IMR-90 (cell line): ENCODE data around the gene KCNC2. TPM values are rescaled to one million over a fixed set of nuclear protein-coding genes. Genes with fewer than 3 reads are reported as not detected.

ENCODE experiments used
- ATAC-seq: fragments of 200-7000 bp; cut with Tn5 transposase; 2 replicates; pipeline ENCODE4 v1.9.1; 2020; ENCODE audit warnings: low read depth, mild to moderate bottlenecking, moderate library complexity
- BruUV-seq: library from RNA; stranded (reverse); fragments of 400-500 nt; replicated peaks from 2 replicates; lab custom pipeline; 2021; lab: Mats Ljungman, UMichigan
- CTCF ChIA-PET: fragments of 300-600 bp; formaldehyde crosslinking; extraction: SDS; loops from one replicate; lab custom pipeline; 2021; ENCODE audit warnings: antibody characterized with exemption; lab: Yijun Ruan, JAX
- POLR2A ChIA-PET: fragments of 300-600 bp; sonication (Branson Sonifier 250); formaldehyde crosslinking; loops from one replicate; lab custom pipeline; 2022; ENCODE audit warnings: antibody characterized with exemption; ENCODE audit not compliant: unreplicated experiment; lab: Charles Lee
- DNase-seq: peaks from one replicate; pipeline ENCODE4 v3.0.0; 2013
- H2AFZ ChIP-seq: replicated peaks from 2 replicates; pipeline ENCODE3; 2013; ENCODE audit warnings: low read length, mild to moderate bottlenecking; ENCODE audit not compliant: poor library complexity
- H2AK5ac ChIP-seq: 2 replicates; pipeline ENCODE4 v1.6.1; 2013; ENCODE audit warnings: low read depth, low read length, inconsistent platforms
- H2AK9ac ChIP-seq: replicated peaks from 2 replicates; pipeline ENCODE3; 2013; ENCODE audit warnings: mild to moderate bottlenecking, low read depth, low read length, moderate library complexity; ENCODE audit not compliant: poor library complexity
- H2BK120ac ChIP-seq: 2 replicates; pipeline ENCODE4 v1.6.1; 2013; ENCODE audit warnings: low read depth, low read length, inconsistent platforms
- H2BK15ac ChIP-seq: 3 replicates; pipeline ENCODE4 v1.6.1; 2013; ENCODE audit warnings: low read depth, low read length, inconsistent platforms
- H2BK20ac ChIP-seq: 2 replicates; pipeline ENCODE4 v1.6.1; 2013; ENCODE audit warnings: low read depth, mild to moderate bottlenecking, inconsistent platforms, low read length, moderate library complexity
- H2BK5ac ChIP-seq: 2 replicates; pipeline ENCODE4 v1.6.1; 2013; ENCODE audit warnings: mild to moderate bottlenecking, low read depth, low read length, inconsistent platforms; ENCODE audit not compliant: poor library complexity, severe bottlenecking
- H3K14ac ChIP-seq: replicated peaks from 2 replicates; pipeline ENCODE4 v1.6.1; 2013; ENCODE audit warnings: low read depth, low read length, inconsistent platforms
- H3K18ac ChIP-seq: 2 replicates; pipeline ENCODE4 v1.6.1; 2013; ENCODE audit warnings: low read depth, low read length, control low read depth
- H3K23ac ChIP-seq: 2 replicates; pipeline ENCODE4 v1.6.1; 2013; ENCODE audit warnings: low read depth, low read length, inconsistent platforms
- H3K27ac ChIP-seq: 2 replicates; pipeline ENCODE4 v1.5.1; 2013; ENCODE audit warnings: mild to moderate bottlenecking, control low read depth, low read length; ENCODE audit not compliant: insufficient read depth
- H3K27me3 ChIP-seq: 2 replicates; pipeline ENCODE4 v1.6.1; 2013; ENCODE audit warnings: low read length; ENCODE audit not compliant: control insufficient read depth, insufficient read depth
- H3K36me3 ChIP-seq: 2 replicates; pipeline ENCODE4 v1.6.1; 2013; ENCODE audit warnings: low read length, mixed read lengths; ENCODE audit not compliant: control insufficient read depth, insufficient read depth
- H3K4ac ChIP-seq: 2 replicates; pipeline ENCODE4 v1.6.1; 2013; ENCODE audit warnings: low read depth, low read length, inconsistent platforms
- H3K4me1 ChIP-seq: 2 replicates; pipeline ENCODE4 v1.6.1; 2013; ENCODE audit warnings: low read length, mixed read lengths; ENCODE audit not compliant: control insufficient read depth, insufficient read depth
- H3K4me2 ChIP-seq: 2 replicates; pipeline ENCODE4 v1.6.1; 2013; ENCODE audit warnings: low read depth, mild to moderate bottlenecking, control low read depth, low read length, moderate library complexity
- H3K4me3 ChIP-seq: 2 replicates; pipeline ENCODE4 v1.5.1; 2013; ENCODE audit warnings: low read depth, mild to moderate bottlenecking, control low read depth, low read length, moderate library complexity; ENCODE audit not compliant: insufficient read depth
- H3K56ac ChIP-seq: 2 replicates; pipeline ENCODE4 v1.6.1; 2013; ENCODE audit warnings: low read length, inconsistent platforms; ENCODE audit not compliant: insufficient read depth; ENCODE audit errors: extremely low read depth
- H3K79me1 ChIP-seq, 2 experiments: 2 replicates each; pipeline ENCODE4 v1.6.1; 2013; ENCODE audit warnings: low read length in 2 of 2, inconsistent platforms in 1 of 2, low read depth in 1 of 2
- H3K9ac ChIP-seq: 2 replicates; pipeline ENCODE4 v1.6.1; 2013; ENCODE audit warnings: low read depth, low read length, control low read depth
- H3K9me1 ChIP-seq: 2 replicates; pipeline ENCODE4 v1.6.1; 2013; ENCODE audit warnings: low read length, inconsistent platforms; ENCODE audit not compliant: insufficient read depth
- H3K9me3 ChIP-seq: 2 replicates; pipeline ENCODE4 v1.6.1; 2013; ENCODE audit warnings: low read length; ENCODE audit not compliant: control insufficient read depth, insufficient read depth
- H4K20me1 ChIP-seq: 2 replicates; pipeline ENCODE4 v1.6.1; 2013; ENCODE audit warnings: low read length, inconsistent platforms; ENCODE audit not compliant: insufficient read depth
- H4K5ac ChIP-seq: 2 replicates; pipeline ENCODE4 v1.6.1; 2013; ENCODE audit warnings: mild to moderate bottlenecking, low read depth, low read length, control low read depth
- H4K8ac ChIP-seq, 2 experiments: 2 replicates each; pipeline ENCODE4 v1.6.1; 2013; ENCODE audit warnings: low read depth in 2 of 2, low read length in 2 of 2, control low read depth in 1 of 2, inconsistent platforms in 1 of 2
- H4K91ac ChIP-seq: 2 replicates; pipeline ENCODE4 v1.6.1; 2013; ENCODE audit warnings: low read depth, low read length, inconsistent platforms; ENCODE audit not compliant: insufficient read depth
- MAZ ChIP-seq: IDR thresholded peaks from 2 replicates; pipeline ENCODE4 v1.6.1; 2012; ENCODE audit warnings: low read depth, mild to moderate bottlenecking, low read length, improper control_type of control experiment, moderate library complexity, borderline replicate concordance
- WGBS, 2 experiments: methylation state at CpG; one replicate each; pipeline versions ENCODE4 v1.1.5 to v1.1.7; 2013; ENCODE audit warnings: missing lambda C conversion rate in 2 of 2; ENCODE audit not compliant: insufficient read length in 1 of 2; ENCODE audit errors: extremely low coverage in 2 of 2; 5-methylcytosine and 5-hydroxymethylcytosine counted together
- dilution Hi-C: fragments of 300-500 bp; cut with HindIII; formaldehyde crosslinking; loops from one replicate; pipeline ENCODE4 v1.14.3; 2018; ENCODE audit warnings: low sequenced_read_pairs; ENCODE audit not compliant: unreplicated experiment
- in situ Hi-C: fragments of 300-500 bp; cut with MboI; formaldehyde crosslinking; loops from 3 replicates; pipeline ENCODE4 v1.14.3; 2019; ENCODE audit warnings: low sequenced_read_pairs, inconsistent platforms, mixed read lengths
- intact Hi-C: fragments of 100-400 bp; cut with micrococcal nuclease; formaldehyde crosslinking; loops from 2 replicates; pipeline ENCODE4 v1.10.0; 2022
- polyA plus RNA-seq, 3 experiments: library from polyadenylated mRNA; depleted of rRNA; stranded (reverse); fragments of >200 nt; gene quantifications; 2 replicates each; pipeline ENCODE4 v1.2.3, GENCODE V29; 2012; ENCODE audit warnings: low replicate concordance in 1 of 3
- total RNA-seq: library from RNA; depleted of rRNA; stranded (reverse); fragments of >200 nt; gene quantifications from 2 replicates; pipeline ENCODE4 v1.2.3, GENCODE V29; 2012

The KCNC2 gene
- total and polyA plus RNA-seq, 2 of the 4 experiments (the other 2 are of a cell fraction) = not detected

DNA sequence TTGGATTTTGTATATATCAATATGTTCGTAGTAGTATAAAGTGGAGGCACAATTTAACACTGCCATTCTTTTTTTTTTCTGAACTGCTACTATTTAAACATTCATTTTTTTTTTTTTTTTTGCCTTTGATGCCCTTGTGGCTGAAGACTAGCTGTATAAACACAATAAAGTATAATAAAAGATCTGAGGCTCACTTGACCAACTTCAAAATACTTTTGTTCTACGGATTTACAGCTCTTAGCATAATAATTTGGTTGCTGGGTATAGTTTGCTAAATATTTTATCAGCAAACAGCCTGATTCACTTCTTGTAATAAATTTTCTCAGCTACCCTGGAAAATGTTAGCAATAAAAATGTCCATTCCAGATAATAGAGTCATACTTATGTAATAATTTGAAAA is 128.3 kb downstream of the KCNC2 start:
- intact Hi-C loops = no loop called here

More for the DNA sequence above, 128.3 kb downstream of the KCNC2 start:
- Histone ChIP-seq H3K4me3 (no peak overlapping the region), H2BK120ac (no peak overlapping the region), H4K8ac (no peak overlapping the region), H2BK20ac (no peak overlapping the region), H2AFZ (no peak overlapping the region), H2BK15ac (no peak overlapping the region), H4K20me1 (no peaks in the 10 kb centered on the region), H3K9ac (no peak overlapping the region), H3K23ac (no peak overlapping the region), H3K27ac (no peak overlapping the region), H4K91ac (no peak overlapping the region), H3K9me3 (no peaks in the 10 kb centered on the region), H3K9me1 (no peaks in the 10 kb centered on the region), H2BK5ac (no peak overlapping the region), H4K5ac (no peak overlapping the region), H3K4me1 (no peaks in the 10 kb centered on the region), H2AK9ac (no peak overlapping the region), H3K14ac (no peak overlapping the region), H2AK5ac (no peak overlapping the region), H3K18ac (no peak overlapping the region), H3K4me2 (no peak overlapping the region), H3K27me3 (no peaks in the 10 kb centered on the region), H3K4ac (no peak overlapping the region), H3K36me3 (no peaks in the 10 kb centered on the region), H3K56ac (no peak overlapping the region), H3K79me1 (no peaks in the 10 kb centered on the region)
- no CpG with 5 or more reads among the region's 2 CpGs for WGBS, 2 experiments
- in situ Hi-C loops (no loop called here), dilution Hi-C loops (no loop called here)
- POLR2A ChIA-PET = no interaction called here
- no peak for TF ChIP-seq MAZ
- no peak for ATAC-seq
- no TSS peak for BruUV-seq
- no peak for DNase-seq
- CTCF ChIA-PET = no interaction called here
